OCI-LY1 (cell line): ENCODE measurements around the gene EBPL.

Source experiments
- EZH2 ChIP-seq: fragments of 200-600 bp; sonication (generic), shearing (Covaris generic); IDR thresholded peaks from 2 replicates; pipeline ENCODE4 v1.8.0; 2017; ENCODE audit warnings: borderline replicate concordance, mixed run types, mild to moderate bottlenecking, antibody characterized with exemption, low read length, moderate library complexity, mixed read lengths
- TF ChIP-seq, protein P1 (sequence below): fragments of 200-600 bp; sonication (generic), shearing (Covaris generic); IDR thresholded peaks from 2 replicates; pipeline ENCODE4 v1.5.1; 2017; ENCODE audit warnings: mild to moderate bottlenecking, antibody characterized with exemption, low read length, moderate library complexity, mixed read lengths

GRCh38 chr13:49633710-49634109, 57.6 kb downstream of the EBPL start:
- TF ChIP-seq, protein P1, sequence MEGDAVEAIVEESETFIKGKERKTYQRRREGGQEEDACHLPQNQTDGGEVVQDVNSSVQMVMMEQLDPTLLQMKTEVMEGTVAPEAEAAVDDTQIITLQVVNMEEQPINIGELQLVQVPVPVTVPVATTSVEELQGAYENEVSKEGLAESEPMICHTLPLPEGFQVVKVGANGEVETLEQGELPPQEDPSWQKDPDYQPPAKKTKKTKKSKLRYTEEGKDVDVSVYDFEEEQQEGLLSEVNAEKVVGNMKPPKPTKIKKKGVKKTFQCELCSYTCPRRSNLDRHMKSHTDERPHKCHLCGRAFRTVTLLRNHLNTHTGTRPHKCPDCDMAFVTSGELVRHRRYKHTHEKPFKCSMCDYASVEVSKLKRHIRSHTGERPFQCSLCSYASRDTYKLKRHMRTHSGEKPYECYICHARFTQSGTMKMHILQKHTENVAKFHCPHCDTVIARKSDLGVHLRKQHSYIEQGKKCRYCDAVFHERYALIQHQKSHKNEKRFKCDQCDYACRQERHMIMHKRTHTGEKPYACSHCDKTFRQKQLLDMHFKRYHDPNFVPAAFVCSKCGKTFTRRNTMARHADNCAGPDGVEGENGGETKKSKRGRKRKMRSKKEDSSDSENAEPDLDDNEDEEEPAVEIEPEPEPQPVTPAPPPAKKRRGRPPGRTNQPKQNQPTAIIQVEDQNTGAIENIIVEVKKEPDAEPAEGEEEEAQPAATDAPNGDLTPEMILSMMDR: no peak
- no peak for TF ChIP-seq EZH2
